Astrocyte of the spinal cord (primary cell): ENCODE data around the gene HECW1.
"Not testable (repeated sequence)": the region's sequence is repeated elsewhere in the genome, so short reads cannot be mapped to it uniquely, and the experiment has no call there.

Experiments
- DNase-seq: peaks from one replicate; pipeline ENCODE4 v3.0.0; 2011; ENCODE audit warnings: low read depth, low spot score
- H3K4me3 ChIP-seq: 2 replicates; pipeline ENCODE4 v1.5.1; 2011; ENCODE audit warnings: low read depth, mild to moderate bottlenecking, low read length, moderate library complexity
- CTCF ChIP-seq: IDR thresholded peaks from 2 replicates; pipeline ENCODE4 v1.5.1; 2012; ENCODE audit warnings: low read depth, mild to moderate bottlenecking, low read length, inconsistent platforms
- in situ Hi-C: cut with HindIII; loops from 2 replicates; pipeline ENCODE4 v1.10.0; 2017; ENCODE audit warnings: low sequenced_read_pairs

HECW1 gene

GRCh38 chr7:43124388-43124787, 11.9 kb downstream of the HECW1 start:
- in situ Hi-C loops, result no loop called here
- TF ChIP-seq CTCF, result no peak
- H3K4me3 ChIP-seq, result no peak overlapping the region
- no peak for DNase-seq

- no peak for TF ChIP-seq CTCF
Observed at GRCh38 chr7:43130347-43130746, 17.9 kb downstream of the HECW1 start.

GRCh38 chr7:43135129-43135528, 22.7 kb downstream of the HECW1 start:
- DNase-seq, result no peak
- in situ Hi-C loops, result no loop called here
- TF ChIP-seq CTCF, result no peak
- no peak overlapping the region for H3K4me3 ChIP-seq

More at GRCh38 chr7:43130347-43130746, 17.9 kb downstream of the HECW1 start:
- DNase-seq, result no peak
- no peak overlapping the region for H3K4me3 ChIP-seq
- in situ Hi-C loops, result no loop called here

- in situ Hi-C loops, result no loop called here
- TF ChIP-seq CTCF, result no peak
- DNase-seq, result no peak
- no peak overlapping the region for H3K4me3 ChIP-seq
Observed at GRCh38 chr7:43136064-43136463, 23.6 kb downstream of the HECW1 start.

- DNase-seq, in situ Hi-C loops, H3K4me3 ChIP-seq: not testable (repeated sequence)
Observed at GRCh38 chr7:43137121-43137744, 24.8 kb downstream of the HECW1 start.

- DNase-seq, result no peak
- no peak overlapping the region for H3K4me3 ChIP-seq
- in situ Hi-C loops, result no loop called here
- TF ChIP-seq CTCF, result no peak
Observed at GRCh38 chr7:43137811-43138210, 25.4 kb downstream of the HECW1 start.

GRCh38 chr7:43138710-43139109, 26.3 kb downstream of the HECW1 start:
- no peak overlapping the region for H3K4me3 ChIP-seq
- no peak for TF ChIP-seq CTCF
- in situ Hi-C loops, result no loop called here
- no peak for DNase-seq
